Measurements from ENCODE around the gene RTF1.

- TF ChIP-seq POLR2A (IDR thresholded peaks at IDR 0.05; ENCODE audit: low read length), result no peak
- no peak for TF ChIP-seq CTCF (IDR thresholded peaks at IDR 0.05)
- TF ChIP-seq ESRRA (IDR thresholded peaks at IDR 0.05; ENCODE audit: borderline replicate concordance, low read length), result no peak
- TF ChIP-seq EP300 (IDR thresholded peaks at IDR 0.05), result no peak
Observed at GRCh38 chr15:41424809-41425208, 7.9 kb downstream of the RTF1 start.

All from A549 (cell line).